HS-5 (cell line): ENCODE results near the gene ADGRB2.

ENCODE experiments used
- DNase-seq: peaks from one replicate; pipeline ENCODE4 v3.0.0-alpha.2; 2012; ENCODE audit warnings: low read depth

ADGRB2 gene

GRCh38 chr1:31762323-31762722 is 1.8 kb downstream of the ADGRB2 start:
- DNase-seq = no peak

DNA sequence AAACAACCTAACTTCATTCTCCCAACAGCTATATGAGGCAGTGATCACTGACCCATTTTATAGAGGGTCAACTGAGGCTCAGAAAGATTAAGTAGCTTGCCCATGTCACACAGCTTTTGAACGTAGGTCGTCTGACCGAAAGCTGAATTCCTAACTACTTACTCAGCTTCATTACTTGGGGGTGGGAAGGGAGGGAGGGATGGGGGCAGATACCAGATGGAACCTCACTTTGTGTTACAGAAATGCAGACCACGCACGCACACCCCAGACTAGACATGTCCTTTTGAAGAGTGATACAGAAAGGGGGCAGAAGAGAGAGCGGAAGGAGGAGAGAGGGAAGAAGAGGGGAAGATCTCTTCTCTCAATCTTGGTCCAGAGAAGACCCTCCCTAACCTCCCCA is 2.3 kb downstream of the ADGRB2 start:
- no peak for DNase-seq

DNA sequence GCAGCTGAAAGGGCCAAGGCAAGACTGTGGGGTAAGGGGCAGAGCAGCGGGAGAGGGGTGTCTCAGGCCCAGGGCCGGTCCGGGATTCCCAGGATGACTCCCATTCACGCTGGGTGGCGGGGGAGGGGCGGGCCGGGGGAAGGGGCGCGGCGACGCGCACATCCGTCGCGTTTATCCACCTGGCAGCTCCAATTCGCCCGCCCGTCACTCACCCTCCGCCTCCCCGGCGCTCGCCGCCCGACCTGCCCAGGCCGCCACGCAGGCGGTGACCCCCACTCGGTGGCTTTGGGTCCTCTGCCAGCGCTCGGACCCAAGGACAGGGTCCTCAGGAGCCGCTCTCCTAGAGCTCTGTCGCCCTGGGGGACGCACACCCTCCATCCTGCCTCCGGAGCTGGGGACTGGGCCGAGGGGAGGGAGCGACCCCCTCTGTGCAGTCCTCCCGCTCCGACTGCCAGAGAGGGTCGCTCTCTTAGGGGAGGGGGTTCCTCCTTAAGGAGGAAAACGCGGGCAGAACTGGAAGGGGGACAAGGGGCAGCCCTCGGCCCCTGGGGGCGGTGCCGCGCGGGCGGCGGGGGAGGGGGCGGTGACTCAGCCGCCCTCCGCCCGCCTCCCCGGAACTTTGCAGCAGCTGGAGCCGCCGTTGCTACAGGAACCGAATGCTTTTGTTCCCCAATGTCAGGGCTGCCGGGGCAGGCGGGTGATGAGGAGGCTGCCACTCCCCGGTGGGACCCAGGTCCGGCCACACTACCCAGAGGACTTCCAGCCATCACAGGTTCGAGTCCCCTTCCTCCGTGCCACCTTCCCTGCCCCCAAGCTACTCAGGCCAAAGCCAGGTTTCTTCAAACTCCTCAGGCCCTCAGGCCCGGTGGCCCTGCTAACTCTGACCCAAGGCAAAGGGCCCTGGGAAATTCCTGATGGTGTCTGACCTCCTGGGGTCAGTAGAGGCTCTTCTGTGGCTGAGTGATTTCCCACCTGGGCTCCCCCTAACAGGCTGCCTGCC is 3.4 kb downstream of the ADGRB2 start:
- DNase-seq = no peak

- no peak for DNase-seq
These were observed 4.7 kb downstream of the ADGRB2 start for GRCh38 chr1:31759298-31760023.

- no peak for DNase-seq
These were observed 5.3 kb downstream of the ADGRB2 start for GRCh38 chr1:31758823-31759222.

- no peak for DNase-seq
These were observed 6.2 kb downstream of the ADGRB2 start for GRCh38 chr1:31757989-31758388.

DNA sequence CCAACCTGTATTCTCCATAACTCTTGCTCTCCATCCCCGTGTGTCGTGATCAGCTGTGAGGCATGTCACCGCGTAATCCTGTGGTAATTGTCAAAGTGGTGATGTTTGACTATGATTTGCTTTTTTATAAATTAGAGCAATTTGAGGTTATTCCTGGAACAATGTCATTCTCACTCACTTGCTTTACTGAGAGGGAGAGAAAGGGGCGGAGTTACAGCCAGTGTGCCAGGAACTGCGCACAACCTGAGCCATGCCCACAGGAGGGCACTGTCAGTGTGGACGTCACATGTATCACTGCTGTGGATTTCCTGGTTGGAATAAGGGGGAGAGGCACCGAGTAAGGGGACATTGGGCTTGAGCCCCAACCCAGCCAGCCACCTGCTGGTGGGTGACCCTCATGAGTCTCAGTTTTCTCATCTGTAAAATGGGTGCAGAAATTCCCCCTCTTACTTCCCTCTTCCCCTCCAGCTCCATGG is 6.9 kb downstream of the ADGRB2 start:
- DNase-seq = no peak

DNA sequence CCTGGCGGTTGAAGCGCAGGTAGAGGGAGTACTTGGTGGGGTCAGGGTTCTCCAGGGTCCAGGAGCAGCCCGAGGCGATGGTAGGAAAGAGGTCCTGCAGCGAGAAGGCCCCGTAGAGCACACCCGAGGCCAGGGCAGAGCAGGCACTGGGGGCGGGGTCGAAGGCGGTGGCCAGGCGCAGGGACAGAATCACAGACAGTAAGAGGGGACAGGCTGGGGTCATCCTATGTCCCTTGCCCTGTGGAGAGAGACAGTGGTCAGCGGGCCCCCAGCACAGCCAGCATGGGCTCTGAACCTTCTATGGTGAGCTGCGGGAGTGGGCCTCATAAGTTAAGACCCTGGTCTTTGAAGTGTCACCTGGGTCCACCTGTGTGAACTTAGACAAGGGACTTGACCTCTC is 7.6 kb downstream of the ADGRB2 start:
- DNase-seq = no peak

DNA sequence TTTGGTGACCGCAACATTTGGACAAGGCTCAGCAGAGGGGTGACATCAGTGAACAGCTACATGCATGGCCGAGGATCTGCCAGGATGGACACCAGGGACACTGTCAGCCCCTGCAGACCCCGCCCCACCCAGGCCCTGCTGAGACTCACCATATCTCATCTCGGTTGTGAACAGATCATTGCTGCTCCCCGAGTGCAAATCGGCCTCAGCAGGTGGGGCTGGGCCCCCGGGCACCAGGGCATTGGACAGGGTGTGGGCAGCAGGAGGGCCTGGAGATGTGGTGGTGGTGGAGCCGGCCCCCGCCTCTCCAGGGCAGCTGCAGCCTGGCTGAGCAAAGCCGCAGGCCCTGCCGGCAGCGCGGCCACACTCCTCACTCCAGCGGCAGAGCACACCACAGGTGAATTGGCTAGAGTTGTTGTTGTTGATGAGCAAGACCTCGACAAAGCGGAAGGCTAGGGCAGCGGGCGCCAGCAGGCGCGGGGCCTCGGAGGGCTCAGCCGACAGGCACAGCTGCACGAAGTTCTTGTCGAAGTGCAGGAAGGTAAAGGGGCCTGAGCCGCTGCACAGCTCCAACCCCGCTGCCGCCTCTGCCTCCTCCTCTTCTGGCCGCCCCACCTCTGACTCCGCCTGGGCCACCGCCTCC is 8.2 kb downstream of the ADGRB2 start:
- DNase-seq = no peak

DNA sequence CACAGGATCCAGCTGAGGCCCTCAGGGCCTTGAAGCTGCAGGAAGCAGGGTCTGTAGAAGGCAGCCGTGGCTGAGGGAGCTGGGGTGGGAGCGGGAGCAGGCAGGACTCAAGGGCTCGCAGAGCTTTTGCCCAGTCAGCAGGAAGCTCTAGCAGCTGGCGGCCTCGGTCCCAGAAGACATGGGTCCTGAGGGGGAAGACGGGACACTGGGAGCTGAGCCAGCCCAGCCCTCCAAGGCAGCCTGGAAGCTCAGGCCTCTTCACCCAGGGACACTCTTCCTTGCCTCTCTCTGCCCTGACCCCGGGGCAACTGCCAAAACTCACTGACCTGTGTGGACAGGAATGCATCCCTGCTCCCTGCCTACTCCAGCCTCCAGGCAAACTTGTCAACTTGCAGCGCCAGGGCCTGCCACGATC is 8.9 kb downstream of the ADGRB2 start:
- no peak for DNase-seq

DNA sequence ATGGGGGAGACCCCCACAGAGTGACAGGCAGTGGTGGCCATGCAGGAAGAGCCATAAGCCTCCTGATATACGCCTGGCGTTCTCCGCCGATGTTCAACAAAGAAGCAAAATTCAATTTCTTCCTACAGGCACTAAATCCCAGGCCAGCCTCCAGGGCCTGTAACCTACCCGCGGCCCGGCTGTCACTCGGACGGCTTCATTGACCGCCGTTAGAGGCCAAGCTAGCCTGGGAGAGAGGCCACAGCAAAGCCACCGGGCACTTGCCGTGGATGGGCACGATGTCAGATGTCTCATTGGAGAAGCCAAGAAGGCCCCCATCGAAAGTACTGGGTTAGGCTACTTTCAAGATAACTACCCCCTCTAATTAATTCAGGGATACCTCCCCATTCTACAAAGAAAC is 9.7 kb downstream of the ADGRB2 start:
- no peak for DNase-seq

DNA sequence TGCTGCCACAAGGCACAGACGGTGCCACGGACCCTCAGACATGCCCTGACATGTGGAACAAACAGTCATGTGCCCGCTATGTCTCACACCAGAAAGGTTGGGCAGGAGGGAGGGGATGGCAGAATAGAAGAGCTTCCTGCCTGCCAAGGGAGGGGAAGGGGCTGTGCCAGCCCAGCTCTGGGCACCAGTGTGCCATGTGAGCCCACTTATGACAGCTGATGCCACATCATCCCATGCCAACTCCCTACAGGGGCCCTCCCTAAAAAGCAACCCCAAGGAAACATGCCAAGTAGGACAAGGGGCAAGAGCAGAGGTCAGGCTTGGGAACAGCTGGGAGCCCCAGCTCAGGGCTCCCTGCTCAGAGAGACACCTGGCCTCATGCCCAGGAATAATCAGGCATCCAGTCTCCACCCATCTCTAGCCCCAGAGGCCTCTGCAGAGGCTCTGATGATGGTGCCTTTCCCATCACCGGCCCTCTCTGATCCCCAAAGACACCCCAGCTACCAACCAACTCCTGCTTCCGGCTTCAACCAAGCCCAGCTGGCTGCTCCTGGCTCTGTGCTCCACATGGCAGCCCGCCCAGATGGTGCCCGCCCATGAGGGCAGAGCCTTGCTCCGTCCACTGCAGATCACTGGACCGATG is 10.3 kb downstream of the ADGRB2 start:
- DNase-seq = no peak

DNA sequence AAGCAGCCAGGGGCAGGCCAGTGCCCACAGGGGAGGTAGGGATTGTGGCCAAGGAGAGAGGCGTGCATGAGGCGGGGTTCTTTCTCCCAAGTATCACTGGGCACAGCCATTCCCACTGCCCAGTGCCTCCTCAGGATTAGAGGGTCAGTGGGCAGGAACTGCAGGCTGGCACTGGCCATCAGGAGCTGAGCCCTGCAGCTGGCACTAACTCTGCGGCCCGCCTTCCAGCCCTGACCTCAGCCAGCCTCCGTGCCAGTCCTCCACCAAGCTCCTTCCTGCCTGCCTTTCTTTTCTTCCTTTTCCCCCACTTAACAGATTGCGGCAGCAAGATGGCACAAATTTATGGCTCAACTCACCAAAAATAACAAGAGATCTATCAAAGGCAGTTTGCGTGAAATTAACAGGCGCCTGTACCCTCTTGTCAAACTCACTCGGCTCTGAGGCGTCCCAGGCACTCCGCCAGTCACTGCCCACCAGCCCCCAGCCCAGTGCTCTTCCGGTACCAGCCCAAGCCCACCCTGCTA is 11.1 kb downstream of the ADGRB2 start:
- DNase-seq = no peak

GRCh38 chr1:31752258-31752657 is 11.9 kb downstream of the ADGRB2 start:
- DNase-seq = no peak

- no peak for DNase-seq
These were observed 12.3 kb downstream of the ADGRB2 start for GRCh38 chr1:31751822-31752241.

DNA sequence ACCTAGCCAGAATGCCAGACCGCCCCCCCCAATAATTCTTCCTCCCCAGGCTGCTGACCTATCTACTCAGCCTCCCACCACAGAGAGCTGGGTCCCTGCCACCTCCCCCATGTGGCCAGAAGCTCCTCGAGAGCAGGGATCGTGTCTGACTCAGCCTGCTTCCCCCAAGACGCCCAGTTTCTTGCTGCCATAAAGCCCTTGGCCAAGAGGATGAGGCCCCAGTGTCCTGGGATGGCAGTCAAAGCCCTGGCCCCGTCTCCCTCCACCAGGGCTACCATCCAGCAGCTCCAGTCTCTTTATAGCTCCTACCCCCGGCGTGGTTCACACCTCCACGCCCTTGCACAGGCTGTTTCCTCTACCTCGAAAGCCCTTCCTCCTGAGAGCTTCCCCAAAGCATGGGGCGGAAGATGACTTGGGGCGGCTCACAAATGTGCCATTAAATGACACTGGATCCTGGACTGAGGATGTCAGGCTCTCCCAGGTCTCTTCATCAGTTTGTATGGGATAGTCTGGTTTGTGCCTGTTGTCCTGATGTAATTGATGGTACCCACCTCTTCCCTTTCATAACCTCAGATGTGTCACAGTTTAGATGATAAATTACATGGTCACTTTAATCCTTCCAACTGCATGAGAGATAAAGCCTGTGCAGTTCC is 13.2 kb downstream of the ADGRB2 start:
- no peak for DNase-seq

- DNase-seq = no peak
These were observed 14.1 kb downstream of the ADGRB2 start for GRCh38 chr1:31749785-31750735.

- no peak for DNase-seq
These were observed 15.8 kb downstream of the ADGRB2 start for GRCh38 chr1:31748365-31748764.

DNA sequence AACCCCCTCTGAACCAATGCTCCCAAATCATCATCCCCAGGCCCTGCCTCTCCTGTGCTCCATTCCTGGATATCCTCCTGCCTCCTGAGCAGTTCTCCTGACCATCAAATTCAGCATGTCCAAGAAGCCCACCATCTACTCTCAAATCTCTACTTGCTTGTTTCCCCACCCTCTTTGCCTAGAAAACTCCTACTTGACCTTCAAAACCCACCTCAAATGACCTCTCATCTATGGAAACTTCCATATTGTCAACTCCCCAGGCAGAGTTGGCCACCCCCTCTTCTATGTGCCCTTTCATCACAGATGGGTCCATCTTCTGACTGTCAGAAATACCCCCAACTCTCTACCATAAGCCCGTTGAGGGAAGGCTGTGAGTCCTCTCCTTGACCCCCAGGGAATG is 16.8 kb downstream of the ADGRB2 start:
- no peak for DNase-seq

DNA sequence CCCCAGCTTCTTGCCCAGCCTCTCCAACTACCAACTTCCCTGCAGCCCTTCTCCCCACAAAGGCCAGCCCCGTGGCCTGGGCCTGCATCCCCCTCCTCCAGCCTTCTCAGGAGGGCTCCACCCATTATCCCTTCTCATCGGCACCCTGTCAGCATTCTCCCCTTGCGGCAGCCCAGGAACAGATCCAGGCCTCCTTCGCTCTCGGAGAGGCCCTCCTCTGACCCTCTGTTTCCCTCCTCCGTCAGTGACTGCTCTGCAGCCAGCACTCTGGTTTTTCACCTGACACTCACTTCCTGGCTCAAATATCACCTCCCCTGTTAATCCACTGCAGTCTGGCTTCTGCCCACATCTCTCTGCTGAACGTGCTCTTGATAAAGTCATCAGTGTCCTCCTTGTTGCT is 17.5 kb downstream of the ADGRB2 start:
- DNase-seq = no peak
